Inferior parietal cortex (tissue), 1 donor: ENCODE results near the gene STMN3.
"Not testable (repeated sequence)": the region's sequence is repeated elsewhere in the genome, so short reads cannot be mapped to it uniquely, and the experiment has no call there.

Source experiments
- DNase-seq: peaks from one replicate; pipeline ENCODE4 v3.0.0-alpha.2; 2016; ENCODE audit errors: extremely low spot score

STMN3 gene

GRCh38 chr20:63635431-63636141 is 17.6 kb downstream of the STMN3 start:
- no peak for DNase-seq

DNA sequence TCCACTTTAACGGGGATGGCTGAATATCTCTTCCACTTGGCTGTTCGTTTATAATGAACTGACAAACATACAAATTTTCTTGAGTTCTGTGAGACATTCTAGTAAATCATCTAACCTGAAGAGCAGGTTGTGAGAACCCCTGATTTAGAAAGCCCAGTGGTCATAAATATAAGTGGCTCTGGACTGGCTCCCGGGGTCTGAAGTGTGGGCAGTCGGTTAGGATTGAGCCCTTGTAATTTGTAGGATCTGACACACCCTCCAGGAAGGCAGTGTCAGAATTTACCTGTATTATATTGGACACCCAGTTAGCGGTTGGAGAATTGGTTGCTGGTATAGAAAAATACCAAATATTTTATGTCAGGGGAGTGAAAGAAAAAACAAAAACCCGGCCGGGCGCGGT is 19.5 kb downstream of the STMN3 start:
- DNase-seq, result no peak

GRCh38 chr20:63631426-63631825 is 21.8 kb downstream of the STMN3 start:
- DNase-seq, result not testable (repeated sequence)

DNA sequence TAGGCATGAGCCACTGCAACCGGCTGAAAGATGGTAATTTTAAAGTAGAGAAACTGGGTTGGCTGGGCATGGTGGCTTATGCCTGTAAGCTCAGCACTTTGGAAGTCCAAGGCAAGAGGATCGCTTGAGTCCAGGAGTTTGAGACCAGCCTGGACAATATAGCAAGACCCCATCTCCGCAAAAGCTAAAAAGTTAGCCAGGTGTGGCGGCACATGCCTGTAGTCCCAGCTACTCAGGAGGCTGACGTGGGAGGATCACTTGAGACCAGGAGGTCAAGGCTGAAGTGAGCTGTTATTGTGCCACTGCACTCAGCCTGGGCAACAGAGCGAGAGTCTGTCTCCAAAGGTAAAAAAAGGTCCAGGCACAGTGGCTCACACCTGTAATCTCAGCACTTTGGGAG is 22.3 kb downstream of the STMN3 start:
- not testable (repeated sequence) for DNase-seq

DNA sequence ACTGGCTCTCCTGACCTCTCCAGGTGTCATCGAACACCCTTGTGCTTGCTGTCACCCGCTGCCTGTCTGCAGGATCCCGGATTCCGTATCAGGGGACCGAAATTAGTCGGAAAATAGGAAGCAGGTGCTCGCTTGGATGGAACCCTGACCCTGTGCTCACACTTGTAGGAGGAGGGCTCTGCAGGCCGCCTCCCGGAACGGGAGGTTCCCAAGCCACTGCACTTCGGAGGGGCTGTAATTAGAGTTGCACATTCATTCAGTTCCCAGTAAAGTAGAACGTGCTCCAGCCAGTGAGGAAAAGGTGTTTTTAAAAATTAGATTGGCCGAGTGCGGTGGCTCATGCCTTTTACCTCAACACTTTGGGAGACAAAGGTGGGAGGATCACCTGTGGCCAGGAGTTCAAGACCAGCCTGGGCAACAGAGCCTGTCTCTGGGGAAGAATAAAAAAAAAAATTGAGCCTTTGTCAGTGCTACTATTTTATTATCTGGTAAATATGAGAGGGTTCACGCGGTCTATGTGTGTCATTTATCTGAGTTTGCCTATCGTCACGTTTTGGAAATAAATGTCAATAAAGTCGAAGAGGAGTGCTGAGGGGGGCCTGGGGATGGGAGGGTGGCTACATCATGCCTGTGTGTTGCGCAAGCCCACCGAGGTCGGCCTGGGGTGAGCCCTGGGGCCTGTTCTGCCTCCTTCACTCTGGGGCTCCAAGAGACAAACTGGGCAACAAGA is 24.8 kb downstream of the STMN3 start:
- no peak for DNase-seq

DNA sequence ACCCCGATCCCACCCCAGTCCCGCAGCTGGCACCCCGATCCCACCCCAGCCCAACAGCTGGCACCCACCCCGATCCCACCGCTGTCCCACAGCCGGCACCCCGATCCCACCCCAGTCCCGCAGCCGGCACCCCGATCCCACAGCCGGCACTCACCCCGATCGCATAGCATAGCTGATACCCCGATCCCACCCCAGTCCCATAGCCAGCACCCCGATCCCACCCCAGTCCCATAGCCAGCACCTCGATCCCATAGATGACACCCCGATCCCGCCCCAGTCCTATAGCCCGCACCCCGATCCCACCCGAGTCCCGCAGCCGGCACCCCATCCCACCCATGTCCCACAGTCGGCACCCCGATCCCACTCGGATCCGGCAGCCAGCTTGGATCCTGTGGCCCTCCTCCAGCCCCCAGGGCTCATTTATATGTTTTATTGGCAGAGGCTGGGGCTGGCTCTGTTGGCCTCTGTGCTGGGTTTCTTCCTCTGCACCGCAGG is 25.4 kb downstream of the STMN3 start:
- DNase-seq, result no peak

DNA sequence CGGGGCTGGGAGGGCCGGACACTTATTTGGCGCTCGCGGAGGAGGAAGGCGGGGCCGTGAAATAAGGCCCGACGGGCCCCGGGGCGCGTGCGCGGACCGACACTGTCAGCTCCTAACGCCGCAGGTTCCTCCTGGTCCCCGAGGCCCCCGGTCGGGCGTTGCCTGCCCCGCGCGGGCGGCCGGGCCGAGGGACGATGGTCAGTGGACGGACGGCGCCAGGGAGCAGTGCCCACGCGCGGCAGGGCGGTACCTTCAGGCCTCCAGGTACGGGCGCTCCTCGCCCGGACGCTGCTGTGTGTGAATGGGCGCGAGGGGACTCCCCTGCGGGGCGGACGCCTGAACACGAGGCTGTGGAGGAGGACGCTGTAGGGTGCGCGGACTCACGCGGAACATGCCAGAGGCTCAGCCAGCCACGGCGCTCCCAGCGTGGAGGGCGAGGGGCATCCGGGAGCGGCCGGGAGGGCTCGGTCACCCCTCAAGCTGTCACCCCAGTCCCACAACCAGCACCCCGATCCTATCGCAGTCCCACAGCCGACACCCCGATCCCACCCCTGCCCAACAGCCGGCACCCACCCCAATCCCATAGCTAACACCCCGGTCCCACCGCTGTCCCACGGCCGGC is 26.0 kb downstream of the STMN3 start:
- DNase-seq, result peak; percentile 92

GRCh38 chr20:63626424-63627128 is 26.6 kb downstream of the STMN3 start, which contains the start of gene GMEB2:
Gene GMEB2, minus strand, starts transcription at chr20:63627101. Its CDS starts 7,704 bp downstream, at chr20:63619397.
- DNase-seq, result peak; percentile 53

DNA sequence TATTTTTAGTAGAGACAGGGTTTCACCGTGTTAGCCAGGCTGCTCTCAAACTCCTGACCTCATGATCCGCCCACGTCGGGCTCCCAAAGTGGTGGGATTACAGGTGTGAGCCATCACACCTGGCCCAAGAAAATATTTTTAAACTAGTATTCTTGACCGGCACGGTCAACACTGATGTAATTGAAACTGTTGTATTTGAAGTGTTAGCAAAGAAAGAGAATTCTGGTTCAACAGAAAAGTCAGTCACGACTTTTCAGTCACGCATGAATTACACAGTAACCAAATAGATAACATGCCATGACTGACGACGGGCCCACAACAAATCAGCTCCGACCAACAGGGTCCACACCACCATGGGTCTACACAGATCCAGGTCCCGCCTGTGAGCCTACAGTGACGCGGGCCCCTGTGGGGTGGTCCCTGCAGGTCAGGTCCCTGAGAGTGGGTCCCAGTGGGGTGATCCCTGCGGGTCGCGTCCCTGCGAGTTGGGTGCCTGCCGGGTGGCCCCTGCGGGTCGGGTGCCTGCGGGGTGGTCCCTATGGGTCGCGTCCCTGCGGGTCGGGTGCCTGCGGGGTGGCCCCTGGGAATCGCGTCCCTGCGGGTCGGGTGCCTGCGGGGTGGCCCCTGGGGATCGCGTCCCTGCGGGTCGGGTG is 27.3 kb downstream of the STMN3 start:
- DNase-seq, result no peak

DNA sequence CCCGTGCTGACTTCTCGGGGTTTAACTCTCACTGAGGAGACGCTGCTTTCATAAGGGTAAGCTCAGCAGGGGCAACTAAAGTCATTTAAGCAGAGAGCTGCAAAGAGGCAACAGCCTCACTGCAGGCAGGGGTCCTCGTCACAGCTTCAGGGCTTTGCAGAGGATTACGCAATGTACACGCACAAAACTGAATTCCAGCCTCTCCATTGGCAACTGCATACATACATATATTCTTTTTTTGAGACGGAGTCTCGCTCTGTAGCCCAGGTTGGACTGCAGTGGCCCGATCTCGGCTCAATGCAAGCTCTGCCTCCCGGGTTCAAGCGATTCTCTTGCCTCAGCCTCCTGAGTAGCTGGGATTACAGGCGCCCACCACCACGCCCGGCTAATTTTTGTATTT is 28.7 kb downstream of the STMN3 start:
- no peak for DNase-seq

GRCh38 chr20:63622732-63623131 is 30.5 kb downstream of the STMN3 start:
- no peak for DNase-seq

DNA sequence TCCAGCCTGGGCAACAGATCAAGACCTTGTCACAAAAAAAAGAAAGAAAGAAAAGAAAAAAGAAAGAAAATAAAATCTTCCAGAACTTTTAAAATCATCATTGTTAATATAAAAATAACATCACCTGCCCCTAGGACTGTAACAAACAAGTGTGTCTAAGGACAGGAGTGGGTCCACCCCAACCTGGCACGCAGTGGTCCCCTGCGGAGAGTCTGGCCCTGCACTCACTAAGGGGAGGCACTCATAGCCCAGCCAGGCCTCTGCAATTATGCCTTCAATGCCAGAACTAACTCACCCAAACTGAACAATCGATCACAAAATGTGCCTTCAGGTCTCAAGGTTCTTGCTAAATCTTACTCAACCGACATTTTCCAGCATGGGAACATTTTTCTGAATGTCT is 31.1 kb downstream of the STMN3 start:
- DNase-seq, result no peak

DNA sequence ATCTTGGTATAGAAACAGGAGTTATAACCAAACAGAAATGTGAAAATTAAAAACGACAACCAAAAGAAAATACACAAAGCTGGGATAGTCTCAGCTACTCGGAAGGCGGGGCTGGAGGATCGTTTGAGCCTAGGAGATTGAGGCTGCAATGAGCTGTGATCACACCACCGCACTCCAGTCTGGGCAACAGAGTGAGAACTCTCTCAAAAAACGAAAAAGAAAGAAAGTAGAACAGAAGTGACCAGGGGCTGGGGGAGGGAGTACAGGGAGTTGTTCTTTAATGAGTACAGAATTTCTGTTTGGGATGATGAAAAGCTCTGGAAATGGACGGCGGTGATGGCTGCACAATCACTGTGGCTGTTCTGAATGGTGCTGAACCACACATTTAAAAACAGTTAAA is 32.2 kb downstream of the STMN3 start:
- DNase-seq, result no peak

- DNase-seq, result no peak
These were observed 33.7 kb downstream of the STMN3 start for GRCh38 chr20:63619505-63619904.

- no peak for DNase-seq
These were observed 34.1 kb downstream of the STMN3 start for GRCh38 chr20:63619086-63619485.

DNA sequence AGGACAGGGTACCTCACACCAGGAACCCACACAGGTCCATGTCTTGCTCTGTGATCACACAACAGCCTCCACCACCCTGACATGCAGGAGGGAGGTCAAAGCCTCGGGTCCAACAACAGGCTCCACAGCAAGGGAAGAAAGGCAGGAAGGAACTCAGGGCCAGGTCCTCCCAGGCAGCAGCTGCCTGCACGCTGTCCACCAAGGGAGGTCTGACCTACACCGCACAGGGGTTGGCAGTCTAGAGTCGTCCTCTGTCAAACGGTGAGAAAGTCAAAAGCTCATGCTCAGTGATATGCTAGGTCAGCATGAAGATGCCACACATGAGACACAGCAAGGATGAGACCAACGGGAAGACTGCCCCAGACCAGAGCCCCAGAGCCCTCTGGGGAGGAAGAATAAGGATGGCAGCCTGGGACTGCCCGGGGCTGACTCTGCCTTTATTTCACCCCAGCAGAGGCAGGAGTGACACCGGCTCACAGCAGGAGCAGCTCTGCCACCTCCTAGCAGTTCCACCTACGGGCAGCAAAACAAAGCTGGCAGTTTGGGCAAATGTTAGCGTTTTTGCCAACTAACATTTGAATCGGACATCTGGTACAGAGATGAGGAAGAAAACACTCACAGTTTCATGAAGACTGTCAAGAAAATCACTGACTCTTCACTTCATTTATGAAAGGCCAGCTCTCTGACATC is 34.8 kb downstream of the STMN3 start:
- no peak for DNase-seq

DNA sequence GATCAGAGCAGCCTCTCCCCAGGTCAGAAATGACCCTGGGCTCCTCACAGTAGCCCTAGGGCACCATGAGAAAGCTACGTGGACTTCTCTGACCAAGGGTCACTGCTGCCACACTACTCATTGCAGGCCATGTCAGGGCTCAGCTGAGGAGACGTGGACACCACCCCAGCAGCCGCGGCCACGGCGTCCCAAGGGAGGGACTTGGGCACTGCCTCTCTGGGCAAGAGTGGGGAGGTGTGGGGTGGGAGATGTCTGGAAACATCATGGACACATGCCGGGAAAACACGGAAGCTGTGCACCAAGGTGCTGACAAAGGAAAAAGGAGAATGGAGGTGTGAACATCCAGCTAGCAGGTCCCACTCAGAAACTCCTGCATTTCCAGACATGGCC is 35.4 kb downstream of the STMN3 start:
- DNase-seq, result no peak

- no peak for DNase-seq
These were observed 35.9 kb downstream of the STMN3 start for GRCh38 chr20:63617092-63617875.

DNA sequence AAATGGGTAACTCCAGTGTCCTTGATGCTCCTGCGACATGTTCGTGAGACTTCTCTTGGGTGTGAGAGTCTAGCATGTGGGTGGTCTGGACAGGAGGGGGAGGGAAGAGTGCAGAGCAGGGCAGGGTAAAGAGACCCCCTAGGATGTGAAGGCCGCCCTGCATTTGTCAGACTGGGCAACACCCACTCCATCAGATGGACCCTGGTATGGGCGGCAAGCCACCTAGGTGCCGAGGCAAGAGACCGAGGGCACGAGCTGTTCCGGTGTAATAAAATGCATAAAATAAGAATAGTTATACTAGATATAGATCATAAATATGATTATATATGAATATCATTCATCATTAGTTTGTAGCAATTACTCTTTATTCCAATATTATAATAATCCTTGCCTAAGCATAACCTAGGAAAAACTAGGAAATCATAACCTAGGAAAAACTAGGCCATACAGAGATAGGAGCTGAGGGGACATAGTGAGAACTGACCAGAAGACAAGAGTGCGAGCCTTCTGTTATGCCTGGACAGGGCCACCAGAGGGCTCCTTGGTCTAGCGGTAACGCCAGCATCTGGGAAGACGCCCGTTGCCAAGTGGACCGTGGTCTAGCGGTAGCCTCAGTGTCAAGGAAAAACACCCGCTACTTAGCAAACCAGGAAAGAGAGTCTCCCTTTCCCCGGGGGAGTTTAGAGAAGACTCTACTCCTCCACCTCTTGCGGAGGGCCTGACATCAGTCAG is 39.2 kb downstream of the STMN3 start:
- DNase-seq, result not testable (repeated sequence)
